Epithelial cell of esophagus (primary cell): ENCODE results near the gene GRIK5.
A peak's percentile ranks its signal among the peaks of the same experiment; 100 is the strongest.

Experiments used
- DNase-seq: peaks from one replicate; pipeline ENCODE4 v3.0.0; 2010; ENCODE audit warnings: low read depth
- H3K4me3 ChIP-seq: 2 replicates; pipeline ENCODE4 v1.5.1; 2011; ENCODE audit warnings: mild to moderate bottlenecking, low read length, control low read depth
- TF ChIP-seq, protein P1 (sequence below): IDR thresholded peaks from 2 replicates; pipeline ENCODE4 v1.5.1; 2011; ENCODE audit warnings: low read depth, mild to moderate bottlenecking, low read length, control low read depth, inconsistent platforms; ENCODE audit not compliant: insufficient read depth; ENCODE audit errors: missing control alignments

Gene GRIK5

GRCh38 chr19:42068361-42068755 is 1.6 kb downstream of the GRIK5 start:
- no peak overlapping the region for H3K4me3 ChIP-seq
- no peak for DNase-seq
- TF ChIP-seq, protein P1, sequence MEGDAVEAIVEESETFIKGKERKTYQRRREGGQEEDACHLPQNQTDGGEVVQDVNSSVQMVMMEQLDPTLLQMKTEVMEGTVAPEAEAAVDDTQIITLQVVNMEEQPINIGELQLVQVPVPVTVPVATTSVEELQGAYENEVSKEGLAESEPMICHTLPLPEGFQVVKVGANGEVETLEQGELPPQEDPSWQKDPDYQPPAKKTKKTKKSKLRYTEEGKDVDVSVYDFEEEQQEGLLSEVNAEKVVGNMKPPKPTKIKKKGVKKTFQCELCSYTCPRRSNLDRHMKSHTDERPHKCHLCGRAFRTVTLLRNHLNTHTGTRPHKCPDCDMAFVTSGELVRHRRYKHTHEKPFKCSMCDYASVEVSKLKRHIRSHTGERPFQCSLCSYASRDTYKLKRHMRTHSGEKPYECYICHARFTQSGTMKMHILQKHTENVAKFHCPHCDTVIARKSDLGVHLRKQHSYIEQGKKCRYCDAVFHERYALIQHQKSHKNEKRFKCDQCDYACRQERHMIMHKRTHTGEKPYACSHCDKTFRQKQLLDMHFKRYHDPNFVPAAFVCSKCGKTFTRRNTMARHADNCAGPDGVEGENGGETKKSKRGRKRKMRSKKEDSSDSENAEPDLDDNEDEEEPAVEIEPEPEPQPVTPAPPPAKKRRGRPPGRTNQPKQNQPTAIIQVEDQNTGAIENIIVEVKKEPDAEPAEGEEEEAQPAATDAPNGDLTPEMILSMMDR = no peak

DNA sequence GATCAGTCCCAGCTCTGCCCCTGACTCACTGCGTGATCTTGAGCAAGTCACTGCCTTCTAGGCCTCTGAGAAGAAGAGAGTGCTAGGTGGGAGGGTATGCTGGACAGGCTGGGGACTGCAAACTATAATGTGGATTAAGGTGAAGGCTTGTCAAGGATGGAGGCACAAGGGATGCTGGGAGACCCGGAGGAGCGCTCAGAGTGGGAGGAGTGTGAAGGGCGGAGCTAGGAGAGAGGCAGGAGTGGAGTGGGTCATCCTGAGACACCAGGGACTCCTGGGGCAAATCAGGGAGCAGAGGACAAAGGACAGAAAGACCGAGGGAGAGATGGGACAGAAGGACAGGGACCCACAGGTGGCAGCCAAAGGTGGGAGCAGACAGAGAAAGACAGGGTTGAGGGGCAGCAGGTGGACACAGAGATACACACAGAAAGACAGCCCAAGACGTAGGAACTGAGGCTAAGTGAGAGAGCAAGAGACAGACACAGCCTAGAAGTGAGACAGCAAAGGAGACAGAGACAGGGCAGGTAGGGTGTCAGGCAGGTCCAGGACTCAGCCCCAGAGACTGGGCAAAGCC is 2.6 kb downstream of the GRIK5 start:
- DNase-seq = no peak
- no peak overlapping the region for H3K4me3 ChIP-seq
- TF ChIP-seq, protein P1 = no peak

- TF ChIP-seq, protein P1 = no peak
- peak; percentile 61 for DNase-seq
- no peak overlapping the region for H3K4me3 ChIP-seq
These were observed 3.8 kb downstream of the GRIK5 start for GRCh38 chr19:42066075-42066754.

- DNase-seq = no peak
- TF ChIP-seq, protein P1 = no peak
- no peak overlapping the region for H3K4me3 ChIP-seq
These were observed 4.5 kb downstream of the GRIK5 start for GRCh38 chr19:42065511-42065910.

- TF ChIP-seq, protein P1 = no peak
- DNase-seq = no peak
These were observed 5.0 kb downstream of the GRIK5 start for GRCh38 chr19:42065051-42065450.

DNA sequence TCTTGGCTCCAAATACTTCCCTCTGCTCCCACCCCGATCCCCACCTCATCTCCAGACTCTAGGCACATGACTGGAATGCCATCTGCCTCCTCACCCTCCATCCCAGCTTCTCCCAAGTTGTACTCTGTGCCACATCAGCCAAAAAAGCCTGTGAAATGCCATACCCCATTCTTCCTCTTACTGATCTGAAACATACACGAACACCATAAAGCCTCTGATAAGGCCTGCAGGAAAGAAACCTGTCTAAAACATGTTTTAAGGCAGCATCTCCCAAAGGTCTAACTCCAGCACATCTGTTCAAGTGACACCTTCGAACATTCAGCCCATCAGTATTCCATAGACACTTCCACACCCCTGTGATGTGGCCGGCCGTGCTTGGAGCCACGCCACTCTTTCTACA is 5.6 kb downstream of the GRIK5 start:
- DNase-seq = no peak
- no peak overlapping the region for H3K4me3 ChIP-seq
- TF ChIP-seq, protein P1 = no peak

More at GRCh38 chr19:42065051-42065450, 5.0 kb downstream of the GRIK5 start:
- H3K4me3 ChIP-seq = no peak overlapping the region

DNA sequence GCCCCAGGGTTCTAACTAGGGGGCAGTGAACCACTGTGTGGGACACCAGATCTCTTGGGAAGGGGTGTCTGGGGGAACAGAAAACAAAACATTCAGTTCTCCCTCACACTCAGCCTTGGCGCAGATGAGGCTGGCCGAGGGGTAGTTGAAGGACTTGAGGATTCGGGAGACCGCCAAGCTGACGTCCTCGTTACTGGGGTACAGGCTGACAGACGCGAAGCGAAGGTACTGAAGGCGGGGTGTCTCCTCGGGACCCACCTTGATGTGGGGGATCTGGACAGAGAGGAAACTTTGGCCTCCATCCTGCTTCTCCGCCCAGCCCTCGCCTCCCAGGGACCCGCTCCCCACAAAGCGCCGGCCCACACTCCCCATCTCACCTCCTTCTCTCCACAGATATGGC is 7.6 kb downstream of the GRIK5 start:
- H3K4me3 ChIP-seq = no peak overlapping the region
- DNase-seq = no peak
- TF ChIP-seq, protein P1 = no peak
